ENCODE results near the gene TSPAN18.

DNA sequence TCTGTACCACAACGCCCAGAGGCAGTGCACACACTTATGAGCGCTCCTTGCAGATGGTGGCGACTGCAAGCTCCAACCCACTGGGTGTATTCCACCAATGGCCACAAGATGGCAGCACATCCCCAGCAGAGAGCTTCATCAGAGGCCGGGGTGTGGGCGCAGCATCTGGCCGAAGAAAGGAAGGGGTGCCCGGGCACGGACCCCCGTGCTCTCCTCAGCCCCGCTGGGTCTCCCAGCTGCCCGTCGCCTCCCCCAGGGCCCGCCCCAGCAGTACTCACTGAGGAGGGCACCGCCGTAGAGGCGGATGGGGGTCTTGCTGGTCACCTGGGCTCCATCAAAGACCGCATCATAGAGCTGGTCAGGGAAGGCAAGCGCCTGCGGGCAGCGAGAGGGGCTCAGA, 209.8 kb downstream of the TSPAN18 start:
- TF ChIP-seq FOSL2 (IDR thresholded peaks at IDR 0.05; ENCODE audit: borderline replicate concordance, low read depth) = no peak
- no peak for TF ChIP-seq TAF1 (IDR thresholded peaks at IDR 0.05; ENCODE audit: borderline replicate concordance, low read depth, low read length)
- TF ChIP-seq RXRA (IDR thresholded peaks at IDR 0.05; ENCODE audit: borderline replicate concordance, low read depth) = no peak
- TF ChIP-seq, protein P1, sequence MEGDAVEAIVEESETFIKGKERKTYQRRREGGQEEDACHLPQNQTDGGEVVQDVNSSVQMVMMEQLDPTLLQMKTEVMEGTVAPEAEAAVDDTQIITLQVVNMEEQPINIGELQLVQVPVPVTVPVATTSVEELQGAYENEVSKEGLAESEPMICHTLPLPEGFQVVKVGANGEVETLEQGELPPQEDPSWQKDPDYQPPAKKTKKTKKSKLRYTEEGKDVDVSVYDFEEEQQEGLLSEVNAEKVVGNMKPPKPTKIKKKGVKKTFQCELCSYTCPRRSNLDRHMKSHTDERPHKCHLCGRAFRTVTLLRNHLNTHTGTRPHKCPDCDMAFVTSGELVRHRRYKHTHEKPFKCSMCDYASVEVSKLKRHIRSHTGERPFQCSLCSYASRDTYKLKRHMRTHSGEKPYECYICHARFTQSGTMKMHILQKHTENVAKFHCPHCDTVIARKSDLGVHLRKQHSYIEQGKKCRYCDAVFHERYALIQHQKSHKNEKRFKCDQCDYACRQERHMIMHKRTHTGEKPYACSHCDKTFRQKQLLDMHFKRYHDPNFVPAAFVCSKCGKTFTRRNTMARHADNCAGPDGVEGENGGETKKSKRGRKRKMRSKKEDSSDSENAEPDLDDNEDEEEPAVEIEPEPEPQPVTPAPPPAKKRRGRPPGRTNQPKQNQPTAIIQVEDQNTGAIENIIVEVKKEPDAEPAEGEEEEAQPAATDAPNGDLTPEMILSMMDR (IDR thresholded peaks at IDR 0.05) = peak; percentile 89
